ENCODE results near the gene RELN.

- TF ChIP-seq CTCF (conservative IDR thresholded peaks at IDR 0.05; ENCODE audit: low read length) (no peak), EZH2phosphoT487 (IDR thresholded peaks at IDR 0.05; ENCODE audit: borderline replicate concordance) (no peak)
Observed at GRCh38 chr7:103480771-103481170, 508.7 kb downstream of the RELN start.
